ENCODE measurements around the gene CHD3. TPM values are rescaled to one million over a fixed set of nuclear protein-coding genes. Genes with fewer than 3 reads are reported as not detected.
A peak's percentile ranks its signal among the peaks of the same experiment; 100 is the strongest.

The CHD3 gene
- total and polyA plus RNA-seq, 2 of the 13 experiments (the other 11 are each of a cell fraction or from before 2014, with no cell fraction given), result 2.7 to 3.7 TPM

DNA sequence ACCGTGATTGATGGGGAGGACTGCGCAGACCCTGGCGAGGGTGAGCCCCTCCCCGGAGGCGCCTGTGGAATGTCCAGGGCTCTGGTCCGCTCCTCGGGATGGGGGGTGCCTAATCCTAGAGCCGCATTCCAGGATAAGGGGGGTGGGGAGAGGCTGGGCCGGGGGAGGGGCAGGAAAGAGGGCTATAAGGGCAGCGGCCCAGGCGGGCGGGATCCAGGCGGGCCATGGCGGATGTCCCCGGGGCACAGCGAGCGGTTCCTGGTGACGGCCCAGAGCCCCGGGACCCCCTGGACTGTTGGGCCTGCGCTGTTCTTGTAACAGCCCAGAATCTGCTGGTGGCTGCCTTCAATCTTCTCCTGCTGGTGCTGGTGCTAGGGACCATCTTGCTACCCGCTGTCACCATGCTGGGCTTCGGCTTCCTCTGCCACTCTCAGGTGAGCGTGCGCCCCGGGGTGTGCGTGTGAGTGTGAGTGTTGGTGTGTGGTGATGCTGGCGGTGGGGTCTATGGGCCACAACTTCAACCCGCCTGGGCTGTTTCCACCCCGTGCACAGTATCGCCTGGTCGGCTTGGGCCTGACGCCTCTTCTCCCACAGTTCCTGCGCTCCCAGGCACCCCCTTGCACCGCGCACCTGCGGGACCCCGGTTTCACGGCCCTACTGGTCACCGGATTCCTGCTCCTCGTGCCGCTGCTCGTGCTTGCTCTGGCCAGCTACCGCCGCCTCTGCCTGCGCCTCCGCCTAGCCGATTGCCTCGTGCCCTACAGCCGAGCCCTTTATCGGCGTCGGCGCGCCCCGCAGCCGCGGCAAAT is 33.5 kb upstream of the CHD3 start, which contains the start of gene TMEM88 (continued):
- no peak for TF ChIP-seq ZNF768 (CRISPR knock-in tag; IDR thresholded peaks at IDR 0.05)
- TF ChIP-seq RBM22 (optimal IDR thresholded peaks at IDR 0.05; ENCODE audit: low read length), result peak; percentile 80
- no peak for TF ChIP-seq SAFB2 (CRISPR knock-in tag; IDR thresholded peaks at IDR 0.05; ENCODE audit: borderline replicate concordance, low read depth)
- TF ChIP-seq ZNF776 (CRISPR knock-in tag; IDR thresholded peaks at IDR 0.05), result no peak
- no peak for TF ChIP-seq SP2 (CRISPR knock-in tag; IDR thresholded peaks at IDR 0.05)
- no peak for TF ChIP-seq ZNF781 (CRISPR knock-in tag; IDR thresholded peaks at IDR 0.05; ENCODE audit: borderline replicate concordance, not compliant biosample characterization)
- TF ChIP-seq, protein P1, sequence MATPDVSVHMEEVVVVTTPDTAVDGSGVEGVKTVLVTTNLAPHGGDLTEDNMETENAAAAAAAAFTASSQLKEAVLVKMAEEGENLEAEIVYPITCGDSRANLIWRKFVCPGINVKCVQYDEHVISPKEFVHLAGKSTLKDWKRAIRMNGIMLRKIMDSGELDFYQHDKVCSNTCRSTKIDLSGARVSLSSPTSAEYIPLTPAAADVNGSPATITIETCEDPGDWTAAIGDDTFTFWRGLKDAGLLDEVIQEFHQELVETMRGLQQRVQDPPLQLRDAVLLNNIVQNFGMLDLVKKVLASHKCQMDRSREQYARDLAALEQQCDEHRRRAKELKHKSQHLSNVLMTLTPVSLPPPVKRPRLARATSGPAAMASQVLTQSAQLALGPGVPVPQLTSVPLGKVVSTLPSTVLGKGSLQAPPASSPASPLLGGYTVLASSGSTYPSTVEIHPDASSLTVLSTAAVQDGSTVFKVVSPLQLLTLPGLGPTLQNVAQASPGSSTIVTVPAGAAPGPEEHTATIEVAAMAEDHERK (CRISPR knock-in tag; IDR thresholded peaks at IDR 0.05; ENCODE audit: low read depth), result no peak
- TF ChIP-seq ZNF326 (CRISPR knock-in tag; IDR thresholded peaks at IDR 0.05; ENCODE audit: borderline replicate concordance), result no peak
- TF ChIP-seq, protein P2, sequence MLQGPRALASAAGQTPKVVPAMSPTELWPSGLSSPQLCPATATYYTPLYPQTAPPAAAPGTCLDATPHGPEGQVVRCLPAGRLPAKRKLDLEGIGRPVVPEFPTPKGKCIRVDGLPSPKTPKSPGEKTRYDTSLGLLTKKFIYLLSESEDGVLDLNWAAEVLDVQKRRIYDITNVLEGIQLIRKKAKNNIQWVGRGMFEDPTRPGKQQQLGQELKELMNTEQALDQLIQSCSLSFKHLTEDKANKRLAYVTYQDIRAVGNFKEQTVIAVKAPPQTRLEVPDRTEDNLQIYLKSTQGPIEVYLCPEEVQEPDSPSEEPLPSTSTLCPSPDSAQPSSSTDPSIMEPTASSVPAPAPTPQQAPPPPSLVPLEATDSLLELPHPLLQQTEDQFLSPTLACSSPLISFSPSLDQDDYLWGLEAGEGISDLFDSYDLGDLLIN (CRISPR knock-in tag; IDR thresholded peaks at IDR 0.05; ENCODE audit: borderline replicate concordance), result no peak
- TF ChIP-seq ZNF547 (CRISPR knock-in tag; IDR thresholded peaks at IDR 0.05), result no peak
- TF ChIP-seq XRCC5 (optimal IDR thresholded peaks at IDR 0.05; ENCODE audit: low read length), result no peak
- TF ChIP-seq KDM1A (CRISPR knock-in tag; IDR thresholded peaks at IDR 0.05), result no peak
- peak; percentile 64 for TF ChIP-seq AGO1 (IDR thresholded peaks at IDR 0.05; ENCODE audit: low read depth, low read length, poor library complexity, severe bottlenecking)
- no peak for TF ChIP-seq DNMT3B (CRISPR knock-in tag; conservative IDR thresholded peaks at IDR 0.05)
- no peak for TF ChIP-seq ZNF597 (CRISPR knock-in tag; IDR thresholded peaks at IDR 0.05)
- TF ChIP-seq CEBPG (CRISPR knock-in tag; IDR thresholded peaks at IDR 0.05), result no peak
- TF ChIP-seq ZBTB38 (CRISPR knock-in tag; IDR thresholded peaks at IDR 0.05), result peak; percentile 18; the same call in 1 of the 2 replicates
- peak; percentile 51 for TF ChIP-seq HNRNPK (IDR thresholded peaks at IDR 0.05; ENCODE audit: low read depth, low read length, poor library complexity, severe bottlenecking)
- no peak for TF ChIP-seq ZNF30 (CRISPR knock-in tag; IDR thresholded peaks at IDR 0.05)
- no peak for TF ChIP-seq PATZ1 (CRISPR knock-in tag; IDR thresholded peaks at IDR 0.05)
- no peak for TF ChIP-seq ZNF10 (CRISPR knock-in tag; IDR thresholded peaks at IDR 0.05; ENCODE audit: borderline replicate concordance, low read depth)
